Neutrophil (primary cell): ENCODE data around the gene C14orf132.

ENCODE experiments used
- H3K27ac ChIP-seq: fragments of 200-600 bp; sonication (generic); 2 replicates; pipeline ENCODE4 v1.5.1; 2016; ENCODE audit warnings: mild to moderate bottlenecking, moderate library complexity
- H3K27me3 ChIP-seq: fragments of 200-600 bp; sonication (generic); 2 replicates; pipeline ENCODE4 v1.6.0; 2016; ENCODE audit warnings: mild to moderate bottlenecking
- H3K36me3 ChIP-seq: fragments of 200-600 bp; sonication (generic); 2 replicates; pipeline ENCODE4 v1.5.1; 2017
- H3K4me1 ChIP-seq, 2 experiments: fragments of 200-600 bp in 1 of 2; sonication (generic) in 1 of 2; 1 replicate in 1 of 2; 2 replicates in 1 of 2; pipeline versions ENCODE4 v1.5.1 to v1.6.1; 2013 to 2016; ENCODE audit warnings: low read depth in 1 of 2, low read length in 1 of 2, mild to moderate bottlenecking in 1 of 2, moderate library complexity in 1 of 2; ENCODE audit not compliant: control insufficient read depth in 1 of 2, insufficient read depth in 1 of 2
- H3K4me3 ChIP-seq, 2 experiments: fragments of 200-600 bp in 1 of 2; sonication (generic) in 1 of 2; 1 replicate in 1 of 2; 2 replicates in 1 of 2; pipeline ENCODE4 v1.5.1; 2013 to 2016; ENCODE audit warnings: low read depth in 1 of 2, low read length in 1 of 2, mild to moderate bottlenecking in 1 of 2, moderate library complexity in 1 of 2
- H3K9me3 ChIP-seq: fragments of 200-600 bp; sonication (generic); 2 replicates; pipeline ENCODE4 v1.5.1; 2016
- TF ChIP-seq, protein P1 (sequence below): fragments of 200-600 bp; sonication (generic); IDR thresholded peaks from 2 replicates; pipeline ENCODE4 v1.5.1; 2016; ENCODE audit warnings: antibody characterized with exemption

Gene C14orf132

DNA sequence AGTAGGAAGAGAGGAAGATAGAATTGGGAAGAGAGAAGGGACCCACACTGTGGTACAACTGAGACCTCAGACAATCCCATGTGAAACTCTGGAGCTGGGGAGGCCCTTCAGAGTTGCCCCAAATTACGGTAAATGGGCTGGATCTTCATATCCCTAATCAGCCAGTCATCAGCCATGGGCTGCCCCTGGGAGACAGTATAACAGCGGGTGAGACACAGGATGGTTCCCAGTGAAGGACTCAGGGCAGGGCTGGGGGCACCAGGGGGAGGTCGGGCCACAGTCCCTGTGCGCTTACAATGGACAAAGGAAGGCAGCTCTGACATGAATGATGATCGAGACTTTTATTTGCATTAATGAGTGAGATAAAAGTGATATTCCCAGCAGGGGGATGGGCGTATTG, 91.2 kb downstream of the C14orf132 start:
- Histone ChIP-seq H3K9me3 (no peaks in the 10 kb centered on the region), H3K4me1 (peaks cover 29 to 71% of the 10 kb centered on the region in 2 experiments), H3K36me3 (no peaks in the 10 kb centered on the region), H3K27me3 (peaks cover 4% of the 10 kb centered on the region), H3K27ac (peak overlapping the region; percentile 63), H3K4me3 (no peak overlapping the region)
- TF ChIP-seq, protein P1, sequence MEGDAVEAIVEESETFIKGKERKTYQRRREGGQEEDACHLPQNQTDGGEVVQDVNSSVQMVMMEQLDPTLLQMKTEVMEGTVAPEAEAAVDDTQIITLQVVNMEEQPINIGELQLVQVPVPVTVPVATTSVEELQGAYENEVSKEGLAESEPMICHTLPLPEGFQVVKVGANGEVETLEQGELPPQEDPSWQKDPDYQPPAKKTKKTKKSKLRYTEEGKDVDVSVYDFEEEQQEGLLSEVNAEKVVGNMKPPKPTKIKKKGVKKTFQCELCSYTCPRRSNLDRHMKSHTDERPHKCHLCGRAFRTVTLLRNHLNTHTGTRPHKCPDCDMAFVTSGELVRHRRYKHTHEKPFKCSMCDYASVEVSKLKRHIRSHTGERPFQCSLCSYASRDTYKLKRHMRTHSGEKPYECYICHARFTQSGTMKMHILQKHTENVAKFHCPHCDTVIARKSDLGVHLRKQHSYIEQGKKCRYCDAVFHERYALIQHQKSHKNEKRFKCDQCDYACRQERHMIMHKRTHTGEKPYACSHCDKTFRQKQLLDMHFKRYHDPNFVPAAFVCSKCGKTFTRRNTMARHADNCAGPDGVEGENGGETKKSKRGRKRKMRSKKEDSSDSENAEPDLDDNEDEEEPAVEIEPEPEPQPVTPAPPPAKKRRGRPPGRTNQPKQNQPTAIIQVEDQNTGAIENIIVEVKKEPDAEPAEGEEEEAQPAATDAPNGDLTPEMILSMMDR, result no peak

DNA sequence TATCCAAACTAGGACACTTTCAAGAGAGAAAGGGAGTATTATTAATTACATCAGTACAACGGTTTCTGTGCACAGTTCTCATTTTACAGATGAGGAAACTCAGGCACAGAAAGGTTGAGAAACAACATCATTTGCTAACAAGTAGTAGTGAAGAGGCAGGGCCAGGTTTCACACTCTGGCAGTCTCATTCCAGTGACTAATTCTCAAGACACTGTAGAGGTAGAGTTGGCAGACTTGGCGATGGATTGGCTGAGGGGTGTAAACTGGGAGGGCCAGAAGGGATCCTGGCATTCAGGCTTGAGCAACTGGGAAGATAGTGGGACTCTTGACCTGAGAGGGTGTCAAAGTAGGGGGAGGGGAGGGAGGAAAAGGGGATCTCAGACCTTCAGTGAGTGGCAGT, 91.7 kb downstream of the C14orf132 start:
- Histone ChIP-seq H3K36me3 (no peaks in the 10 kb centered on the region), H3K27me3 (peaks cover 9% of the 10 kb centered on the region), H3K27ac (peak overlapping the region; percentile 63), H3K9me3 (no peaks in the 10 kb centered on the region), H3K4me3 (no peak overlapping the region), H3K4me1 (peaks cover 29 to 66% of the 10 kb centered on the region in 2 experiments)
- TF ChIP-seq, protein P1, result no peak

DNA sequence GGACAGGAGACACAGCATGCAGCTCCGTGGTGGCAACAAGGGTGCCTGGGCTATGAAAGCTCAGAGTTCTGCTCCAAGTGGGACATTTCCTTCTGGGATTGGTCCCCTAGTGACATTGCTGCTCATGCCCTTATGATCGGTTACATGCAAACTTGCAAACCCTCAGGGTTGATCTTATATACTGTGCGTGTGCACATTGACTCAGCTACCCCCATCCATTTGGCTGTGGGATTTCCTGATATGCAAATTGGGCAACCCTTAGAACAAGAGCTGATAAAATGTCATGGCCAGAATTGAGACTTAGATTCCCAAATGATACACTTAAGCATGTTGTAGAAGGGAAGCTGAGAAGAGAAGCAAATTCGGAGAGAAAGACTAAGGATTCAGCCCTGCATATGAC, 92.7 kb downstream of the C14orf132 start:
- TF ChIP-seq, protein P1, result no peak
- Histone ChIP-seq H3K9me3 (no peaks in the 10 kb centered on the region), H3K4me1 (peaks cover 22 to 57% of the 10 kb centered on the region in 2 experiments), H3K27me3 (peaks cover 12% of the 10 kb centered on the region), H3K36me3 (no peaks in the 10 kb centered on the region), H3K4me3 (no peak overlapping the region), H3K27ac (no peak overlapping the region)

DNA sequence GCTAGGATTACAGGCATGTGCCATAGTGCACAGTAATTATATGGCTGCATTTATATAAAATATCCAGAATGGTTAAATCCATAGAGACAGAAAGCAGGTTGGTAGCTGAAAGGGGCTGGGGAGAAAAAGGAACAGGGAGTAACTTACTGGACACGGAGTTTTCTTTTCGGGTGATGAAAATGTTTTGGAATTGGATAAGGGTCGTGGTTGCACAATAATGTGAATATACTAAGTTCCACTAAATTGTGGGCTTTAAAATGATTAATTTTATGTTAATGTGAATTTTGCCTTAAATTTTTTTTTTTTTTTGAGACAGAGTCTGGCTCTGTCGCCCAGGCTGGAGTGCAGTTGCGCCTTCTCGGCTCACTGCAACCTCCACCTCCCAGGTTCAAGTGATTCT, 95.3 kb downstream of the C14orf132 start:
- Histone ChIP-seq H3K4me1 (peaks cover 9 to 30% of the 10 kb centered on the region in 2 experiments), H3K9me3 (no peaks in the 10 kb centered on the region), H3K27me3 (peaks cover 20% of the 10 kb centered on the region), H3K36me3 (no peaks in the 10 kb centered on the region), H3K27ac (no peak overlapping the region), H3K4me3 (no peak overlapping the region)
- TF ChIP-seq, protein P1, result no peak

DNA sequence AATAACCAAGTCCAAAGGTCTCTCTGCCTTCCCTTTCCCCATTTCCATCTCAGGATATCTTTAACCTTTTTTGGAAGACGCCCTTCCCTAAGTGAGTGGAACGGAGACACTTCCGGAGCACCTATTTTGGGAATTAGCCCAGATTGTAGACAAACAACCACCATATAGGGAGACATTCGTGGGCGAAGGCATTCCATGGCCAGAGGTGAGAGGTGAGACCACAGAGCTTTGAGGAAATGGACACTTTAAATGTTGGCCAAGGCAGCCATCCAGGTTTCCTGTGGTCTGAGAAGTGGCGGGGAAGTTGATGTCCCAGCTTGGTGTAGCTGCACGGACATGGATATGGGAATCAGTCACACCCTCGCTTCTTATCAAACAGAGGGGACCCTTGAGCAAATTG, 96.1 kb downstream of the C14orf132 start:
- H3K4me1 ChIP-seq, result peaks cover 9 to 22% of the 10 kb centered on the region in 2 experiments
- no peak overlapping the region for H3K4me3 ChIP-seq
- H3K27me3 ChIP-seq, result peaks cover 20% of the 10 kb centered on the region
- no peak overlapping the region for H3K27ac ChIP-seq
- H3K9me3 ChIP-seq, result no peaks in the 10 kb centered on the region
- TF ChIP-seq, protein P1, result no peak
- no peaks in the 10 kb centered on the region for H3K36me3 ChIP-seq
